Effector memory CD8-positive, alpha-beta T cell (primary cell): ENCODE results near the gene CDC14B.
"Not testable (repeated sequence)": the region's sequence is repeated elsewhere in the genome, so short reads cannot be mapped to it uniquely, and the experiment has no call there.

ENCODE experiments used
- ATAC-seq: fragments of 150-1000 bp; cut with Tn5 transposase; replicated peaks from 2 replicates; pipeline ENCODE4 v1.10.0; 2021; ENCODE audit warnings: mild to moderate bottlenecking, moderate library complexity
- DNase-seq, 3 experiments: peaks; one replicate each; pipeline ENCODE4 v3.0.0; 2021
- H3K27ac Mint-ChIP-seq, 2 donors: one replicate each; pipeline ENCODE4 v1.8.0; 2022; ENCODE audit warnings: mild to moderate bottlenecking in 2 of 2, mixed read lengths in 2 of 2, moderate library complexity in 2 of 2
- H3K27me3 Mint-ChIP-seq, 2 donors: one replicate each; pipeline ENCODE4 v1.8.0; 2022; ENCODE audit warnings: mixed read lengths in 2 of 2
- H3K36me3 Mint-ChIP-seq: one replicate; pipeline ENCODE4 v1.8.0; 2022; ENCODE audit warnings: mild to moderate bottlenecking, moderate library complexity, mixed read lengths; ENCODE audit not compliant: insufficient read depth
- H3K4me1 Mint-ChIP-seq, 2 donors: one replicate each; pipeline ENCODE4 v1.8.0; 2022; ENCODE audit warnings: low read depth in 2 of 2, mixed read lengths in 2 of 2
- H3K4me3 Mint-ChIP-seq, 2 donors: one replicate each; pipeline ENCODE4 v1.8.0; 2022; ENCODE audit warnings: mild to moderate bottlenecking in 2 of 2, mixed read lengths in 2 of 2, moderate library complexity in 2 of 2
- H3K9me3 Mint-ChIP-seq, 2 donors: one replicate each; pipeline ENCODE4 v1.8.0; 2022; ENCODE audit warnings: mixed read lengths in 2 of 2

CDC14B gene

DNA sequence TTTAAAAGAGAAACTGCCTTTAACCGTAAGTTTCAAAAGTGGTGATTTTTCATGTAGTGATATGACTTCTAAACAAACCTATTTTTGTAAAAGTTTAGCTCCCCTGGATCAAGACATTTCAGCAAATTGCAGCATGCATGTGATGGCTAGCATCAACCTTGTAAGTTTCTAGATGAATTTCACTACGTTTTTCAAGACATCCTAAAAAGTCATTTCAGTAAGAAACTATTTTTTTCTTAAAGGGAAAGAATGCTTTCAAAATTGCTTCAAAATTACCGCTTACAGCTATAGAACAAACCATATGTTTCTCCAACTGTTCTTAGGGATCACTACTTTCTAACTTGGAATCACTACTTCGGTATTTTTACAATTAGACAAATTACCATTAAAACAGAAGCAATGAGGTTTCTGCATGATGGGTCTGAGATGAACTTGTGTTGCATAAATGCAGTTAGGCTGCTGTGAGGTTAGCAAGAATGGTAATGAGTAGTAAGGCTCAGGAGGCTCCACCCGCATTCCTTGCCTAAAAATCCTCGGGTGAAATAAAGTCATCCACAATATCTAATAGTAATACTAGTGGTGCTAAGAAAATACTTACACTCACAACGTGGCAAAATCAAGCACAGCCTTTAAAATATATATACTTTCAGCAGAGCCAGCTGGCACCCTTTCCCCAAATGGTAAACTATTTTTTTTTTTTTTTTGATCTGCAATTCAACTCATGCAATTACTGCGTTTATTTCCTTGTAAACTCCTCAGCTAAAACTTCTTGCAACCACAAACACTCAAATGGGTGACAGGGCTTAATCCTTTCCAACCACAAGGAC is 53.8 kb downstream of the CDC14B start:
- no peaks in the 10 kb centered on the region for H3K9me3 Mint-ChIP-seq
- DNase-seq (peak in 1 of 3 experiments; percentile 0), ATAC-seq (no peak)
- peaks cover 0 to 8% of the 10 kb centered on the region in 2 donors for H3K27me3 Mint-ChIP-seq
- peaks cover 15 to 20% of the 10 kb centered on the region in 2 donors for H3K4me1 Mint-ChIP-seq
- H3K36me3 Mint-ChIP-seq: peaks cover 28% of the 10 kb centered on the region
- peak overlapping the region; percentile 86 to 92 for H3K4me3 Mint-ChIP-seq
- H3K27ac Mint-ChIP-seq: peak overlapping the region; percentile 90 to 93

DNA sequence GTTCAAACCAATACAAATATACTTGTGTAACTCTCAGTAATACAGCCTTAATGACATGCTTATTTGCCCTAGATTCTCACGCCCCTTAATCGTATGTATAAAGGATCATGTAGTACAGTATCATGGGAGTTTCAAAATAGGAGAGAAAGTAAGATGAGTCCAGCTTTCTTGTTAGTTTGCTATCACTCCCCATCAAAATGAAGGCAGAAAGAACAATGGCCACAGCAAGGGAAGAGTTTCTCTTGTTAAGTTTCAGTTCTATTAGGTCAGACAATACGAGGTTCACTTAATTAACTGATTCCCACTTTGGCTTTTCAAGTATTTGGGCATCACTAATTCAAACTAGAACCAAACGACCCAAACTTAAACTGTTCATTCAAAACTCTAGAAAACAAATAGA is 55.4 kb downstream of the CDC14B start:
- H3K9me3 Mint-ChIP-seq: no peaks in the 10 kb centered on the region
- no peak for DNase-seq
- no peak for ATAC-seq
- peaks cover 15 to 20% of the 10 kb centered on the region in 2 donors for H3K4me1 Mint-ChIP-seq
- peak overlapping the region in 1 of 2 donors; percentile 86 for H3K4me3 Mint-ChIP-seq
- H3K27ac Mint-ChIP-seq: peak overlapping the region; percentile 32 to 35
- H3K36me3 Mint-ChIP-seq: peaks cover 28% of the 10 kb centered on the region
- no peaks in the 10 kb centered on the region for H3K27me3 Mint-ChIP-seq

DNA sequence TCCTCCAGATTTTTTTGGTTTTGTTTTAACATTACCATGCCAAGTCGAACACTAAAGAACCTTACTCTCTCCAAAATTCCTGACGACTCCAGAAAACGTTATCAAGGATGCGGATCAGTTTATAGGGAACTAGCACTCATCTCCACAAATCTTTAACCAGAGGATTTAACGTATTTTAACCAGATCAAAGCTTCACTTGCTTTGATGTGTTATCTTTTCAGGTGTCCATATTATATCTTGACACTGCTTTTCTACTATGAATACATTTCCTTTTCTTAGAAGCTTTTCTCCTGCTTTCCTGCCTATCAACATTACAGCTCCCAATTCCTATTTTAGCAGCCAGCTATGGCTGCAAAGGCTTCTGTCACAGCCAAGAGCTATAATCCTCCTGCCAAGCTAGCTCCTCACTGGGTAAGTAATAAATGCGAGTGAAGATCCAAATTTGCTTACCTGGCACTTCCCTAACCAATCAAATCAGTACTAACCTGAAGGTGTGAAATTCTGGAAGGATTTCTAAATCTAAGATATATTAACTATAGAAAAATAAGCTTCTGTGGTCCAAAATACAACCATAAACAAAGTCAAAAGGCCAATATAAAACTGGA is 60.2 kb downstream of the CDC14B start:
- ATAC-seq (no peak), DNase-seq (no peak)
- no peak overlapping the region for H3K27ac Mint-ChIP-seq
- H3K9me3 Mint-ChIP-seq: no peaks in the 10 kb centered on the region
- no peak overlapping the region for H3K4me3 Mint-ChIP-seq
- H3K4me1 Mint-ChIP-seq: peaks cover 10 to 12% of the 10 kb centered on the region in 2 donors
- H3K27me3 Mint-ChIP-seq: no peaks in the 10 kb centered on the region
- H3K36me3 Mint-ChIP-seq: peaks cover 23% of the 10 kb centered on the region

DNA sequence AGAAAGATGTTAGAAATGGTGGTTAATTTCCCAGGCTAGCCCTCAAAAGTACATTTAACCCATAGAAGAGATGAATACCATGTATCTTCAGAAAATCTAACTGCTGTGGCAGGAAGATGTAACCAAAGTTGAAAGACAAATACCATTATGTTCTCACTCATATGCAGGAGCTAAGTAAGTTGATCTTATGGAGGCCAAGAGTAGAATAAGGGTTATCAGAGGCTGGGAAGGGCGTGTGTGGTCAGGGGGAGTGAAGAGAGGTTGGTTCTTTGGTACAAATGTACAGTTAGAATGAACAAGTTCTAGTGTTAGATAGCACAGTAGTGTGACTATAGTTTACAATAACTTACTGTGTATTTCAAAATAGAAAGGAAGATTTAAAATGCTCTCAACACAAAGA is 61.7 kb downstream of the CDC14B start:
- Mint-ChIP-seq H3K36me3 (peaks cover 14% of the 10 kb centered on the region), H3K9me3 (no peaks in the 10 kb centered on the region), H3K27ac (no peak overlapping the region), H3K4me3 (no peak overlapping the region), H3K27me3 (no peaks in the 10 kb centered on the region), H3K4me1 (peaks cover 10 to 13% of the 10 kb centered on the region in 2 donors)
- DNase-seq: no peak
- ATAC-seq: no peak

DNA sequence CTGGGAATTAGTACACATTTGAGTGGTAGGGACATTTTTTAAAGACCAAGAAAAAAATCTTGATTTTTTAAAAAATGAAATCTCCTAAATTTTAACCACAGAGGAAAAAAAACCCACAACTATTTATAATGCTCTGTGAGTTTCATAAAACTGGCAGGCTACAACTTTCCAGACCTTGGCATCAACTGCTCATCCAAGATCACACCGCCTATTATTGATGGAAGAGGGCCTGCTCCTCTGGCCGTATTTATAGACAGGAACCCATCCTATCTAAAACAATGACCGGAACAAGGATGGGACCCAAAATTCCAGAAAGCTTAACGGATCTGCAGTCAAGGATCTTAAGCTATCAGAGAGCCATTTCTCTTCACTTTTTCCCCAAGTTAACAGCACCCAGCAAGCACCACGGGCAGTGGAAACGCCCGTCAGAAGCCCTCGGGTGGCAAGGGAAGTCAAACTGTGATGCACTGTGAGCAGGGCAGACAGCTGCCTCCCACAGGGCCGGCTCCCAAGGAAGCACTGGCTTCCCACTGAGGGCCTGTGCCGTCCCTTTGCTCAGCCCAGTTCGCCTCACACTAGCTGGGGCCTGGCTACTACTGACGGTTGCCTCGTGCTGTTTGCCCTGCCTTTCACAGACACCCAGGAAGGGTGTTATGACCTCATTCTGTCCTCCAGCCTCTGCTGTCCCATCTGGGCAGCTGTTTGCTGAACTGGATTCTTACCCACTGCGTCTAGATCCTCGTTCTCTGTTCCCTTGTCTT is 62.8 kb downstream of the CDC14B start:
- Mint-ChIP-seq H3K27me3 (no peaks in the 10 kb centered on the region), H3K27ac (peak overlapping the region in 1 of 2 donors; percentile 44), H3K9me3 (no peaks in the 10 kb centered on the region), H3K4me1 (peaks cover 10 to 13% of the 10 kb centered on the region in 2 donors), H3K4me3 (no peak overlapping the region), H3K36me3 (peaks cover 5% of the 10 kb centered on the region)
- ATAC-seq (no peak), DNase-seq (no peak)

DNA sequence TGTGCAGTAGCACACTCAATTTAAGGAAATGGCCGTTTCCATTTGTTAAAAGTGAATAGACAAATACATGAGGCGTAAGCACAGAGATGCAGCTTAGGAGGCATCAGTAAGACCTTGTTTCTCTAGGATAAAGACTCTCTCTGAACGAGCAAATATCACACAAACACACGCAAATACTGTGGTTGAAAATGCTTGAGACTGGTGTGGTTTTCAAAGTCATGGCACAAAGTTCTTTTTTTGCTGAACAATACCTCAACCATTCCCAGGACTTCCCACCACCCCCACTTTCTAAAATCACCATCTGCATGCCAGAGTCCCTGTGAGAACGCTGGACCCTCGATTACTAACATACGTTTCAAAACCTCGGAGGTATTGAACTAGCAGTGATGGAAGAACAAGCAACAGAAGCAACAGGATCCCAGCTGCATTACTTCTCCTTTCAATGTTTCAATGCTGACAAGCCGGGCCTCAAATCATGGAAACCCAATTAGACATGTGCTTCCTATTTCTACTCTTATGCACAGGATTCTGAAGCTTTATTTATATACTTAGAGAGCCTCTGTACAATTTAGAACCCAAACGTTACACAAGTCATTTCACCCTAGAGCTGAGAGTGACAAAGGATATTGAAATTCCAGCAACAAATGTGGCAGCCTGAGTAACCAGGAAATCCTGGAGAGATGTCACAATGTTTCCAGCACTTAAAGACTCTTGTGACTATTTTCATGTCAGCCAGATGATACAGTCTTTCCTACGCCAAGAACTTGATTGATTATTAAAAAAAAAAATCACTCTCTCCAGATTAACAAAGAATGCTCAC is 63.9 kb downstream of the CDC14B start:
- Mint-ChIP-seq H3K4me1 (peaks cover 10 to 13% of the 10 kb centered on the region in 2 donors), H3K9me3 (no peaks in the 10 kb centered on the region), H3K36me3 (no peaks in the 10 kb centered on the region), H3K27ac (no peak overlapping the region), H3K27me3 (no peaks in the 10 kb centered on the region), H3K4me3 (no peak overlapping the region)
- no peak for DNase-seq
- no peak for ATAC-seq

DNA sequence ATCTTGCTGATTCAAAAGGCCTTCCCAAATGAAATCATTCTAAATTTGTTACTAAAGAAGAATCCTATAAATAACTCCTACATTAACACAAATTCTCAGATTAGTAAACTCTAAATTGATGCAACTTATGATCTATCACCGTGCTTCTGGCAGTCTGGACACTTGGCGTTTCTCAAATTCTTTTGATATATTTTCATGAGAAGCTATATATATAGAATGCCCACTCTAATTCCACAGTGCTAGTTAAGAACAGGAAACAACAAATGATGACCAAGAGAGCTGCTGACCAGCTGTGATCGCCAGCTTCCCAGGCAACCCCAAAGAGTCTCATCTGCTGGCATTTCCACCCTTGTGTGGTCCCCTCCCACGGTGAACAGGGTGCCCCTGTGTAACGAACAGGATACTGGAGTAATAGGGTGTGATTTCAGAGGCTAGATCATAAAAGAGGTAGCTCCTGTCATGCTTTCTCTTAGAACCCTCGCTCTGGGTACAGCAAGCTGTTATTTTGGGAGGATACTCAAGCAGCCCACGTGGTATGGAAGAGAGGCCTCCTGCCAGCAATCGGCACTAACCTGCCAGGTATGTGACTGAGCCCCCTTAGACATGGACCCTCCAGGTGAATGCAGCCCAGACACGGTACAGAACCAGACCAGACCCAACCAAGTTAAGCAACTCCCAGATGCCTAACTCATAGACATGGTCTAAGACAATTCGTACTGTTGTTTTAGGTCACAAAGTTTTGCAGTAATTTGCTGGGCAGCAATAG is 64.7 kb downstream of the CDC14B start:
- H3K27ac Mint-ChIP-seq: peak overlapping the region in 1 of 2 donors; percentile 19
- DNase-seq: no peak

DNA sequence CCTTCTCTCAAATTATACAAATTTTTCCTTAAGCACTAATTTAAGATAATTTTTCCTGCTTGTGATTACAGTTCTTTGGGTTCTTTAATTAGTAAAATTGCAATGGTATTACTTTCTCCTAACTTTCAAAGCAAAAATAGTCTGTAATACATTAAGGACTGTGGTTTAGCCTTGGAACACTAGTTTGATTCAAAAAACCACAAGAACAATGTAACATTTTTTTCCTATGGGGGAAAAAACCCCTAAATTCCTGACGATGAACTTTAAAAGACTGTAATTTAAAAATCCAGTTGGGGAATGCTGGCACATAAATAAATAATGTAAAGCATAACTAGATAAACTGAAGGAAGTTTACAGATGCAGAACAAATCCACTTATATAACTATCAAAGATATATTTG is 65.3 kb downstream of the CDC14B start:
- Mint-ChIP-seq H3K4me1 (peaks cover 10 to 13% of the 10 kb centered on the region in 2 donors), H3K27ac (no peak overlapping the region), H3K36me3 (no peaks in the 10 kb centered on the region), H3K27me3 (no peaks in the 10 kb centered on the region), H3K9me3 (no peaks in the 10 kb centered on the region), H3K4me3 (no peak overlapping the region)
- ATAC-seq (no peak), DNase-seq (no peak)

More for the DNA sequence above, 64.7 kb downstream of the CDC14B start:
- Mint-ChIP-seq H3K9me3 (no peaks in the 10 kb centered on the region), H3K27me3 (no peaks in the 10 kb centered on the region), H3K36me3 (no peaks in the 10 kb centered on the region), H3K4me1 (peaks cover 10 to 13% of the 10 kb centered on the region in 2 donors), H3K4me3 (no peak overlapping the region)
- ATAC-seq: no peak

DNA sequence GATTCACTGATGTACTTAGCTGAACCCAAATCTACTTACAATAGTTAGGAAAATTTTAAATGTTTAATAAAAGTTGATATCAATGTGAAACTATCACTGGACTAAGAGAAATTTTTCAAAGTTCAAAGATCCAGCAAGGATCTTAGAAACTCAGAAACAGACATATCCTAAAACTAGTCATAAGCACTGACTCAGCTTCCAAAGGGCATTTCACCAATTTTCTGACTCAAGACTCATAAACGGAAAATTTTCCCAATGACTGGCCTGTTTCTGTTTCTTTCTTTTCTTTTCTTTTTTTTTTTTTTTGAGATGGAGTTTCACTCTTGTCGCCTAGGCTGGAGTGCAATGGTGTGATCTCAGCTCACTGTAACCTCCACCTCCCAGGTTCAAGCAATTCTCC is 66.6 kb downstream of the CDC14B start:
- Mint-ChIP-seq H3K9me3 (no peaks in the 10 kb centered on the region), H3K36me3 (peaks cover 3% of the 10 kb centered on the region), H3K27me3 (no peaks in the 10 kb centered on the region), H3K4me3 (peak overlapping the region in 1 of 2 donors; percentile 55), H3K4me1 (peaks cover 10 to 13% of the 10 kb centered on the region in 2 donors), H3K27ac (peak overlapping the region in 1 of 2 donors; percentile 57)
- ATAC-seq (no peak), DNase-seq (no peak)

DNA sequence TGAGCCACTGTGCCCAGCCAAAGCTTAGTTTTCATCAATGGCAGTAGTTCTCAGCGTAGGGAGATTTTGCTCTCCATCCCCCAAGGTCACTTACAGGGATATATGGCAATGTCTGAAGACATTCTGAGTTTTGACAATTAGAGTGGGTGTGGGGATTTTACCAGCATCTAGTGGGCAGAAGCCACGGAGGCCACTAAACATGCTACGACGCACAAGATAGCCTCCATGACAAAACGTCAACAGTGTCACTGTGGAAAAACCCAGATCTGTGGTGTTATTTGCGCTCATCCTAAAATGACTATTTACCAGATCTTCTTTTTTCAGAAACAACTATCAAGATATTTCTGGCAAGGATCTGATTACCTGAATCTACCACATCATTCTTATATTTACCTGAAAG is 68.2 kb downstream of the CDC14B start:
- Mint-ChIP-seq H3K27me3 (no peaks in the 10 kb centered on the region), H3K9me3 (no peaks in the 10 kb centered on the region), H3K4me3 (no peak overlapping the region), H3K36me3 (peaks cover 3% of the 10 kb centered on the region), H3K27ac (no peak overlapping the region), H3K4me1 (peaks cover 5 to 13% of the 10 kb centered on the region in 2 donors)
- DNase-seq (no peak), ATAC-seq (no peak)

DNA sequence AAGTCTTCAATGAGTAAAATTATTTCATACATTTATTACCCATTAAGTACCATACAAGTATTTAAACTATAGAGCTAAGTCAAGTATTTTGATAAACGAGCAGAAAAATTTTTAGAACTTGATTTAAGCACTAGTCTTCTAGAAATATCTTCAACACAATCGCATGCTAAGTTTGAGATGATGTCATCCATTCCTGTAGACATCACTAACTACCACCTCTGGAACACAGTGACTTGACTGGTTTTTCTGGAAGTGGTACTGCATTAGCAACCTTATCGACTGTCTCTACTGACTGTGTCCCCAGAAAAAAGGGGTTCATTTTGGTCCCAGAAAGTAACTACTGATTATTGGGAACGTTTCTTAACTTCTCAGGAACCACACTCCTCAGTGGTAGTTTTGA is 69.0 kb downstream of the CDC14B start:
- DNase-seq (no peak), ATAC-seq (no peak)
- H3K27me3 Mint-ChIP-seq: no peaks in the 10 kb centered on the region
- H3K27ac Mint-ChIP-seq: no peak overlapping the region
- H3K9me3 Mint-ChIP-seq: no peaks in the 10 kb centered on the region
- H3K36me3 Mint-ChIP-seq: peaks cover 3% of the 10 kb centered on the region
- peaks cover 5 to 8% of the 10 kb centered on the region in 2 donors for H3K4me1 Mint-ChIP-seq
- no peak overlapping the region for H3K4me3 Mint-ChIP-seq

DNA sequence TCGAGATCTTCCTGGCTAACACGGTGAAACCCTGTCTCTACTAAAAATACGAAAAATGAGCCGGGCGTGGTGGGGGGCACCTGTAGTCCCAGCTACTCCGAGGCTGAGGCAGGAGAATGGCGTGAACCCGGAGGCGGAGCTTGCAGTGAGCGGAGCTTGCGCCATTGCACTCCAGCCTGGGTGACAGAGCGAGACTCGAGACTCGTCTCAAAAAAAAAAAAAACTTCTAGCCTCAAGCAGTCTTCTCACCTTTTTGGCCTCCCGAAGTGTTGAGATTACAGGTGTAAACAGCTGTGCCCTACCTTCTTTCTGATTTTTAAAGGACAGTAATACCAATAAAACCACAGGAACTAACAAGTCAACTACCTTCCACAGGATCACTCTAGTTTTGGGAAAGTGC is 76.5 kb downstream of the CDC14B start:
- ATAC-seq: not testable (repeated sequence)

More for the DNA sequence above, 76.5 kb downstream of the CDC14B start:
- H3K9me3 Mint-ChIP-seq, H3K4me1 Mint-ChIP-seq, H3K36me3 Mint-ChIP-seq, H3K4me3 Mint-ChIP-seq, H3K27ac Mint-ChIP-seq, DNase-seq, H3K27me3 Mint-ChIP-seq: not testable (repeated sequence)
